GM23248 (cell line): ENCODE data around the gene PAM. TPM values are rescaled to one million over a fixed set of nuclear protein-coding genes. Genes with fewer than 3 reads are reported as not detected.
"Not testable (repeated sequence)": the region's sequence is repeated elsewhere in the genome, so short reads cannot be mapped to it uniquely, and the experiment has no call there.

Experiments used
- DNase-seq: peaks from one replicate; pipeline ENCODE4 v3.0.0-alpha.2; 2015
- H2AFZ ChIP-seq: fragments of 200-600 bp; sonication (generic); 2 replicates; pipeline ENCODE4 v1.6.1; 2016; ENCODE audit warnings: antibody characterized with exemption
- H3F3A ChIP-seq: fragments of 200-600 bp; sonication (generic); 2 replicates; pipeline ENCODE4 v1.6.1; 2016; ENCODE audit warnings: mild to moderate bottlenecking, antibody characterized with exemption, mixed run types; ENCODE audit not compliant: insufficient read depth
- H3K27ac ChIP-seq: fragments of 200-600 bp; sonication (generic); 2 replicates; pipeline ENCODE4 v1.5.1; 2016; ENCODE audit warnings: mild to moderate bottlenecking
- H3K27me3 ChIP-seq: fragments of 200-600 bp; sonication (generic); replicated peaks from 2 replicates; pipeline ENCODE4 v1.6.1; 2016; ENCODE audit warnings: mild to moderate bottlenecking; ENCODE audit not compliant: insufficient read depth
- H3K36me3 ChIP-seq: fragments of 200-600 bp; sonication (generic); 2 replicates; pipeline ENCODE4 v1.6.1; 2016; ENCODE audit warnings: low read depth, mild to moderate bottlenecking
- H3K4me1 ChIP-seq: fragments of 200-600 bp; sonication (generic); 2 replicates; pipeline ENCODE4 v1.6.1; 2016; ENCODE audit warnings: mild to moderate bottlenecking; ENCODE audit not compliant: insufficient read depth
- H3K4me2 ChIP-seq: fragments of 200-600 bp; sonication (generic); one replicate; pipeline ENCODE4 v1.6.1; 2016; ENCODE audit warnings: mild to moderate bottlenecking; ENCODE audit not compliant: unreplicated experiment
- H3K4me3 ChIP-seq: fragments of 200-600 bp; sonication (generic); 2 replicates; pipeline ENCODE4 v1.5.1; 2016; ENCODE audit warnings: mild to moderate bottlenecking
- H3K79me2 ChIP-seq: fragments of 200-600 bp; sonication (generic); 2 replicates; pipeline ENCODE4 v1.6.1; 2016; ENCODE audit warnings: mild to moderate bottlenecking; ENCODE audit not compliant: insufficient read depth
- H3K9ac ChIP-seq: fragments of 200-600 bp; sonication (generic); 2 replicates; pipeline ENCODE4 v1.6.1; 2016; ENCODE audit warnings: mild to moderate bottlenecking
- H3K9me2 ChIP-seq: fragments of 200-600 bp; sonication (generic); 2 replicates; pipeline ENCODE4 v1.6.1; 2016; ENCODE audit warnings: mixed run types, mild to moderate bottlenecking, moderate library complexity; ENCODE audit not compliant: insufficient read depth
- H3K9me3 ChIP-seq: fragments of 200-600 bp; sonication (generic); one replicate; pipeline ENCODE4 v1.6.1; 2017; ENCODE audit warnings: low read depth
- H4K20me1 ChIP-seq: fragments of 200-600 bp; sonication (generic); 2 replicates; pipeline ENCODE4 v1.6.0; 2016; ENCODE audit not compliant: insufficient read depth
- EZH2 ChIP-seq: fragments of 200-600 bp; sonication (generic); IDR thresholded peaks from 2 replicates; pipeline ENCODE4 v1.6.1; 2018; ENCODE audit warnings: antibody characterized with exemption, mild to moderate bottlenecking; ENCODE audit not compliant: insufficient read depth, poor library complexity, severe bottlenecking
- EZH2phosphoT487 ChIP-seq: fragments of 200-600 bp; sonication (generic); IDR thresholded peaks from 2 replicates; pipeline ENCODE4 v1.6.1; 2018; ENCODE audit warnings: antibody characterized with exemption, moderate library complexity, mild to moderate bottlenecking, low read depth; ENCODE audit not compliant: insufficient read depth
- WGBS, 2 experiments: methylation state at CpG; one replicate each; pipeline ENCODE4 v1.1.6; 2015 to 2017; ENCODE audit warnings: low lambda C conversion rate in 2 of 2, low coverage in 1 of 2; ENCODE audit errors: missing lambda C conversion rate in 2 of 2; 5-methylcytosine and 5-hydroxymethylcytosine counted together
- in situ Hi-C: fragments of 300-500 bp; cut with MboI; formaldehyde crosslinking; loops from 2 replicates; pipeline ENCODE4 v1.15.0; 2020
- polyA plus RNA-seq: library from polyadenylated mRNA; unstranded; fragments of >200 nt; fragmentation: Nextera tagmentation; extraction: Ambion mirVana; gene quantifications from 2 replicates; pipeline ENCODE4 v1.2.1, GENCODE V29; 2016
- total RNA-seq: library from RNA; depleted of rRNA; stranded (reverse); fragments of >200 nt; shearing (Covaris generic); gene quantifications from 2 replicates; pipeline ENCODE4 v1.2.3, GENCODE V29; 2014

PAM gene
- total and polyA plus RNA-seq, 2 experiments from 2014 or later: 429 to 499 TPM

DNA sequence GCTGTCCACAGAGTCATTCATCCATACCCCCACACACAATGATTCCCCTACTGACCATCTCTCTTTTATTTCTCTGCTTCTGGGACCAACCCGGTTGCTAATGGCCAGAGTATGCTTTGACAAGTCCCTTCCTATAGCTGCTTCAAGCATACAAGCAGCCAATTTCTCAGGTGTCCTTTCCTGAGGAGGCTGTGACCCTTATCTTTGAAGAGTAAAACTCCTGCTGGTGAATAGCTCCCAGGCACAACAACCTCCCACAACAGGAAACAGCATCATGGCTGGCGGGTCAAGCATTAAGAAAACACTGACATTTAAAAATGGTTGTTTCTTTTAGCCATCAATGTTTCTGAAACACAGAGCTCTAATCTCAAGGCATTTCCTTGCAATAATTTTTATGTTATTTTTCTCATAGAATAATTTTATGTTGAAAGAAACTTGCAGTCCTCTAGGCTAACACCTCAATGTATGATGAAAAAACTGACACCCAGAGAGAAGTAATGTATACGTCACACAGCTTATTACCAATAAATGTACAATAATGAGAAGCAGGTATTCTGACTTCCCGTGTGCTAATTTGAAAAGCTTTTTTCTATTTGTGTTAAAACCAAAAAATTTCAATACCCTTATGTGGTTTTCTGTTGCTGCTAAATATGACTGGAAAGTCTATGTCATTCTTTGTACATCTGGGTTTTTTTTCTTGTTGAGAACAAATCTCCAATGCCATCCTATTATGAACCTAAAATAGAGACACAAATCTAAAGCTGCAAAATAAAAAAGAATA lies 7.5 kb upstream of the PAM start:
- no peaks in the 10 kb centered on the region for H3K4me1 ChIP-seq
- H3K27me3 ChIP-seq: no peaks in the 10 kb centered on the region
- no peak overlapping the region for H3K27ac ChIP-seq
- WGBS, 2 experiments: 83 to 84% methylated on average over 4 of the region's 4 CpGs
- no peaks in the 10 kb centered on the region for H3K36me3 ChIP-seq
- H2AFZ ChIP-seq: no peak overlapping the region
- no peak overlapping the region for H3K9ac ChIP-seq
- in situ Hi-C loops: no loop called here
- H4K20me1 ChIP-seq: no peaks in the 10 kb centered on the region
- no peak for TF ChIP-seq EZH2phosphoT487
- no peak for TF ChIP-seq EZH2
- H3K9me2 ChIP-seq: no peaks in the 10 kb centered on the region
- H3K4me3 ChIP-seq: no peak overlapping the region
- H3F3A ChIP-seq: no peaks in the 10 kb centered on the region
- no peak for DNase-seq
- H3K4me2 ChIP-seq: no peak overlapping the region
- H3K79me2 ChIP-seq: no peaks in the 10 kb centered on the region
- no peaks in the 10 kb centered on the region for H3K9me3 ChIP-seq

DNA sequence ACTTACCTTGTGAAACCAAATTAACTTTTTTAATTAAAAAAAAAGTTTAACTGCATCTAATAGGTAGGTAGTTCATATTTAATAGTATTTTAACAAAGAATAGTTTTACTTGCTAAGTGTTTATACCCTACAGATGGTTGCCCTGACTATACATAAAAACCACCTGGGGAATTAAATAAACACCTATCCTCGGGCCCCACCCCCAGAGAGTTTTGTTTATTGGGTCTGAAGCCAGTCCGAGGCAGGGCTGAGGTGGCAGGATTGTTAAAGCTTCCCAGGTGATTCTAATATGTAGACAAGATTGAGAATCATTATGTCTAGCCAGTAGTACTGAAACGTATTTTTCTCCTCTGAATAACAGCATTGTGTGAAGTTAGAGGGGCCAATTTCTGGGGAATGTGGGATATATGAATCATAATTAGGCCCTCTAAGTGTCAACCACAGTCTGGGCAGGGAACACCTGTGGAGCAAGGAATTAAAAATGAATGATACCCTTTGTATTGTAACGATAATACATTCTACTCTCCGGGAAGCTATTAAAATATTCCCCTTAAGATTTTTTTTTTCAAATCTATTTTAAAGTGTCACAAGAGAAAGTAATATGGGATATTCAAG lies 5.6 kb upstream of the PAM start:
- no peaks in the 10 kb centered on the region for H4K20me1 ChIP-seq
- H3K9ac ChIP-seq: no peak overlapping the region
- H3K4me3 ChIP-seq: no peak overlapping the region
- no peaks in the 10 kb centered on the region for H3K79me2 ChIP-seq
- H3K4me2 ChIP-seq: no peak overlapping the region
- H3F3A ChIP-seq: no peaks in the 10 kb centered on the region
- no peak for TF ChIP-seq EZH2phosphoT487
- no peak for TF ChIP-seq EZH2
- no peak for DNase-seq
- no peaks in the 10 kb centered on the region for H3K9me3 ChIP-seq
- H2AFZ ChIP-seq: no peak overlapping the region
- no peaks in the 10 kb centered on the region for H3K9me2 ChIP-seq
- no peaks in the 10 kb centered on the region for H3K4me1 ChIP-seq
- in situ Hi-C loops: no loop called here
- H3K27ac ChIP-seq: no peak overlapping the region
- no peaks in the 10 kb centered on the region for H3K27me3 ChIP-seq
- no peaks in the 10 kb centered on the region for H3K36me3 ChIP-seq
- 68 to 72% methylated on average over 5 of the region's 5 CpGs for WGBS, 2 experiments

DNA sequence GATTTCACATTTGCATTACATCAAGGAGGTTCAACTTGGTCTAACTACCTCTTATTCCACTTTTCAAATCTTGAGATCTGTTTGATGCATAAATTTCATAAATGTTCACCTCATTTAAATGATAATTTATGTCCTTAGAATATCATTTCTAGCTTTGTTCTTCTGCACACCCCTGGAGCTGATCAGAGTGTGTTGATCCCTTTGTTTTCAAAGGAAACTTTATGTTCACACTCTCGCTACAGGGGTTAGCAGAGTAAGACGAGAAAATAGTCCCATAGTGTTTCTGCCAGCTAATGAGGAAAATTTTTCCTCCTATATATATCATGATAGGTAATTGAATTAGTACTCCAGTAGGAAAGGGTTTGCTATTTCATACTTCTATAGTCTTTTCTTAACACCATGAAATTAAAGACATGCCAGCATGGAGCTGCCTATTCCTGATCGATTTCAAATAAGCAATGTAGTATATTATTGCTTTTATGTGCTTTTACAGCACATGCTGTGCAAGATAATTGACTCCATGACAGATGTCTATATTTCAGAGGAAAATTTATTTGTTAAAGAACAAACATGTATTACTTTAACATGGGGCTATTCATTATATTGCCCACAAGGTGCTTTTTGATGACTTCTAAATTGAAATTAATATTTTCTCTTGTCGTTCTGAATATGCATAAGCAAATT lies 4.8 kb upstream of the PAM start:
- no peaks in the 10 kb centered on the region for H3K4me1 ChIP-seq
- in situ Hi-C loops: no loop called here
- no peaks in the 10 kb centered on the region for H3F3A ChIP-seq
- no peak overlapping the region for H3K9ac ChIP-seq
- H3K79me2 ChIP-seq: no peaks in the 10 kb centered on the region
- H2AFZ ChIP-seq: no peak overlapping the region
- H3K4me3 ChIP-seq: no peak overlapping the region
- H4K20me1 ChIP-seq: no peaks in the 10 kb centered on the region
- no peaks in the 10 kb centered on the region for H3K36me3 ChIP-seq
- DNase-seq: no peak
- no peak for TF ChIP-seq EZH2
- no peak for TF ChIP-seq EZH2phosphoT487
- no peaks in the 10 kb centered on the region for H3K9me2 ChIP-seq
- H3K27ac ChIP-seq: no peak overlapping the region
- H3K9me3 ChIP-seq: no peaks in the 10 kb centered on the region
- no peaks in the 10 kb centered on the region for H3K27me3 ChIP-seq
- WGBS, 2 experiments: 64 to 68% methylated on average over 4 of the region's 4 CpGs
- no peak overlapping the region for H3K4me2 ChIP-seq

DNA sequence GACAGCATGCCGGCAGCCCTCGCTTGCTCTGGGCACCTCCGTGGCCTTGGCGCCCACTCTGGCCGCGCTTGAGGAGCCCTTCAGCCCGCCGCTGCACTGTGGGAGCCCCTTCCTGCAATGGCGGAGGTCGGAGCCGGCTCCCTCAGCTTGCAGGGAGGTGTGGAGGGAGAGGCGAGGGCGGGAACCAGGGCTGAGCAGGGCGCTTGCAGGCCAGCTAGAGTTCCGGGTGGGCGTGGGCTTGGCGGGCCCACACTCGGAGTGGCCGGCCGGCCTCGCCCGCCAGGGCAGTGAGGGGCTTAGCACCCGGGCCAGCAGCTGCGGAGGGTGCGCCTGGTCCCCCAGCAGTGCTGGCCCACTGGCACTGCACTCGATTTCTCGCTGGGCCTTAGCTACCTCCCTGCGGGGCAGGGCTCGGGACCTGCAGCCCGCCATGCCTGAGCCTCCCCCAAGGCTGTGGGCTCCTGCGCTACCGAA lies 3.2 kb upstream of the PAM start:
- DNase-seq, H3K27me3 ChIP-seq, H3K27ac ChIP-seq, H3K4me3 ChIP-seq, H3K9me2 ChIP-seq, H3K4me2 ChIP-seq, H3K9me3 ChIP-seq, H3F3A ChIP-seq, in situ Hi-C loops, H3K4me1 ChIP-seq, H3K36me3 ChIP-seq, H4K20me1 ChIP-seq, H2AFZ ChIP-seq, H3K9ac ChIP-seq: not testable (repeated sequence)
- H3K79me2 ChIP-seq: peaks cover 16% of the 10 kb centered on the region
- WGBS, 2 experiments: 97 to 98% methylated on average over 15 to 32 of the region's 32 CpGs
